DOHH2 (cell line): ENCODE data around the gene C11orf24.

Source experiments
- CTCF ChIP-seq: fragments of 200-600 bp; sonication (generic); IDR thresholded peaks from one replicate; pipeline ENCODE4 v1.5.1; 2014; ENCODE audit warnings: antibody characterized with exemption, mild to moderate bottlenecking, low read depth, low read length; ENCODE audit not compliant: poor library complexity, severe bottlenecking
- EZH2phosphoT487 ChIP-seq: fragments of 200-600 bp; sonication (generic); IDR thresholded peaks from 2 replicates; pipeline ENCODE4 v1.6.1; 2017; ENCODE audit warnings: borderline replicate concordance, mild to moderate bottlenecking, antibody characterized with exemption, low read length, moderate library complexity, mixed read lengths

- TF ChIP-seq CTCF (no peak), EZH2phosphoT487 (no peak)
Observed at GRCh38 chr11:68296344-68297051, 24.7 kb upstream of the C11orf24 start.
